Heart right ventricle (tissue), 16 donors: ENCODE results near the gene RAB31. TPM values are rescaled to one million over a fixed set of nuclear protein-coding genes. Genes with fewer than 3 reads are reported as not detected.
"Not testable (repeated sequence)": the region's sequence is repeated elsewhere in the genome, so short reads cannot be mapped to it uniquely, and the experiment has no call there.

Source experiments
- ATAC-seq, 8 donors: fragments of 200-7000 bp; cut with Tn5 transposase; one replicate each; pipeline ENCODE4 v1.9.1; 2020; ENCODE audit warnings: mild to moderate bottlenecking in 8 of 8, moderate library complexity in 8 of 8, moderate number of reproducible peaks in 1 of 8
- DNase-seq, 2 donors: peaks; one replicate each; pipeline ENCODE4 v3.0.0-alpha.2; 2020
- H3K27ac ChIP-seq, 10 donors: fragments of 200-600 bp; sonication (generic) in 2 of 10; one replicate each; pipeline versions ENCODE4 v1.5.0 to v1.8.0; 2020 to 2022; ENCODE audit warnings: mild to moderate bottlenecking in 3 of 10
- H3K27me3 ChIP-seq, 7 donors: fragments of 200-600 bp; one replicate each; pipeline ENCODE4 v1.8.0; 2021 to 2022; ENCODE audit warnings: mild to moderate bottlenecking in 2 of 7
- H3K36me3 ChIP-seq, 9 donors: fragments of 200-600 bp; sonication (generic) in 1 of 9; one replicate each; pipeline versions ENCODE4 v1.5.0 to v1.8.0; 2020 to 2022; ENCODE audit warnings: mild to moderate bottlenecking in 2 of 9
- H3K4me1 ChIP-seq, 9 donors: fragments of 200-600 bp; sonication (generic) in 1 of 9; one replicate each; pipeline versions ENCODE4 v1.5.0 to v1.8.0; 2020 to 2022; ENCODE audit warnings: mild to moderate bottlenecking in 4 of 9
- H3K4me3 ChIP-seq, 10 donors: fragments of 200-600 bp; sonication (generic) in 2 of 10; one replicate each; pipeline versions ENCODE4 v1.5.0 to v1.8.0; 2020 to 2022; ENCODE audit warnings: mild to moderate bottlenecking in 7 of 10, moderate library complexity in 2 of 10
- H3K9me3 ChIP-seq, 11 donors: fragments of 200-600 bp in 10 of 11; sonication (generic) in 2 of 11; one replicate each; pipeline versions ENCODE4 v1.5.0 to v1.8.0; 2013 to 2022; ENCODE audit warnings: mild to moderate bottlenecking in 2 of 11, control low read depth in 1 of 11, moderate library complexity in 1 of 11
- CTCF ChIP-seq, 9 donors: fragments of 200-600 bp; sonication (generic) in 2 of 9; IDR thresholded peaks; one replicate each; pipeline versions ENCODE4 v1.5.0 to v1.8.0; 2021 to 2022; ENCODE audit warnings: antibody characterized with exemption in 9 of 9, mild to moderate bottlenecking in 5 of 9, moderate library complexity in 1 of 9
- WGBS, 2 donors: extraction: QIAGEN DNeasy Blood & Tissue Kit; methylation state at CpG; one replicate each; pipeline ENCODE4 v1.1.7; 2013; ENCODE audit warnings: inconsistent platforms in 1 of 2; 5-methylcytosine and 5-hydroxymethylcytosine counted together
- intact Hi-C, 10 donors: fragments of 100-400 bp; cut with DNase I; formaldehyde crosslinking; loops; one replicate each; pipeline versions ENCODE4 v1.11.1 to v1.14.2; 2022
- polyA plus RNA-seq, 2 donors: library from polyadenylated mRNA; stranded (reverse); fragments of 200-250 nt; gene quantifications; one replicate each; pipeline ENCODE4 v1.2.3, GENCODE V29; 2013
- total RNA-seq, 10 donors: library from RNA; stranded (reverse); fragmentation: NEBNext Ultra II Directional in 3 of 10; extraction: Animal tissue kit (Norgen Biotek cat#: 25700) in 3 of 10; gene quantifications; one replicate each; pipeline versions ENCODE4 v1.2.1 to v1.2.4, GENCODE V29; 2021 to 2023
- donor health status: Arrhythmogenic right ventricular cardiomyopathy.
- donor health status: ischemic (EF 13 %, LVEDD 7.1; RV severe dilation, severe dysfunction).
- donor health status: healthy with polysubstance abuse.
- donor health status: DM: no; HTN: yes; CAD: no.
- donor health status: DM: no; HTN: no; CAD: no.
- donor health status: ischemic (EF 25% LVEDD 6.9; RV normal size, moderate dysfunction).
- donor health status: ischemic (EF 25% LVEDD 5.7; RV mildly dilated, moderate dysfunction).
- donor health status: healthy.
- donor health status: DM: yes; HTN: yes; CAD: no.
- donor health status: Ischemic cardiomyopathy.
- donor health status: ischemic (EF 35%, LVEDD 5.7; RV mildly dilated, moderate dysfunction).
- donor health status: nonischemic (EF 11% LVEDD 7.7; RV severe dilation, severe dysfunction).
- donor health status: DM: yes; HTN: yes; CAD: no.
- donor health status: PGD.
- donor health status: ischemic (EF 29% LVEDD 5.4; RV normal size, mild dysfunction).
- donor health status: nonischemic (EF 23%, LVEDD 6.1; RV moderate dilation, normal function).

Gene RAB31
- total and polyA plus RNA-seq, 12 donors: 4.5 to 47.8 (median 16.6) TPM

GRCh38 chr18:9900699-9901098 is 192.6 kb downstream of the RAB31 start:
- H3K27me3 ChIP-seq: no peaks in the 10 kb centered on the region
- no peak for ATAC-seq
- no peaks in the 10 kb centered on the region for H3K9me3 ChIP-seq
- H3K27ac ChIP-seq: no peak overlapping the region
- no peak for TF ChIP-seq CTCF (IDR thresholded peaks at IDR 0.05)
- no peak for DNase-seq
- 94 to 97% methylated on average over 7 of the region's 7 CpGs for WGBS, 2 donors
- no peak overlapping the region for H3K4me3 ChIP-seq
- no peaks in the 10 kb centered on the region for H3K36me3 ChIP-seq
- H3K4me1 ChIP-seq: peaks cover 0 to 1% (median 0%) of the 10 kb centered on the region in 9 donors
- intact Hi-C loops: no loop called here

GRCh38 chr18:9901377-9901776 is 193.3 kb downstream of the RAB31 start:
- intact Hi-C loops: no loop called here
- 85 to 86% methylated on average over 3 of the region's 3 CpGs for WGBS, 2 donors
- Histone ChIP-seq H3K27ac (no peak overlapping the region), H3K4me1 (peaks cover 0 to 6% (median 0%) of the 10 kb centered on the region in 9 donors), H3K4me3 (no peak overlapping the region), H3K27me3 (peaks cover 0 to under 1% (median 0%) of the 10 kb centered on the region in 7 donors), H3K36me3 (no peaks in the 10 kb centered on the region), H3K9me3 (no peaks in the 10 kb centered on the region)
- no peak for ATAC-seq
- no peak for TF ChIP-seq CTCF (IDR thresholded peaks at IDR 0.05)
- DNase-seq: no peak

GRCh38 chr18:9902264-9902663 is 194.2 kb downstream of the RAB31 start:
- 95 to 97% methylated on average over 14 of the region's 14 CpGs for whole genome bisulfite sequencing, 2 donors
- H3K4me1 ChIP-seq: peaks cover 0 to 10% (median 0%) of the 10 kb centered on the region in 9 donors
- H3K27me3 ChIP-seq, intact Hi-C loops, H3K36me3 ChIP-seq, DNase-seq, ATAC-seq, H3K4me3 ChIP-seq, H3K9me3 ChIP-seq, H3K27ac ChIP-seq: not testable (repeated sequence)

GRCh38 chr18:9902832-9903231 is 194.7 kb downstream of the RAB31 start:
- Histone ChIP-seq H3K27ac (no peak overlapping the region), H3K9me3 (no peaks in the 10 kb centered on the region), H3K27me3 (peaks cover 0 to 8% (median 0%) of the 10 kb centered on the region in 7 donors), H3K4me3 (no peak overlapping the region), H3K36me3 (no peaks in the 10 kb centered on the region), H3K4me1 (peaks cover 0 to 10% (median 0%) of the 10 kb centered on the region in 9 donors)
- ATAC-seq (peak in 3 of 8 donors; percentile 41 to 52 (median 46)), DNase-seq (peak in 1 of 2 donors; percentile 39)
- TF ChIP-seq CTCF (IDR thresholded peaks at IDR 0.05): no peak
- intact Hi-C loops: no loop called here
- 49 to 66% methylated on average over 10 of the region's 10 CpGs for whole genome bisulfite sequencing, 2 donors

GRCh38 chr18:9905401-9905922 is 197.4 kb downstream of the RAB31 start:
- no peak for TF ChIP-seq CTCF (IDR thresholded peaks at IDR 0.05)
- Histone ChIP-seq H3K27ac (no peak overlapping the region), H3K27me3 (peaks cover 0 to 8% (median 0%) of the 10 kb centered on the region in 7 donors), H3K4me3 (no peak overlapping the region), H3K36me3 (no peaks in the 10 kb centered on the region), H3K9me3 (no peaks in the 10 kb centered on the region), H3K4me1 (peaks cover 0 to 15% (median 0%) of the 10 kb centered on the region in 9 donors)
- no peak for ATAC-seq
- 51 to 55% methylated on average over 5 of the region's 5 CpGs for WGBS, 2 donors
- intact Hi-C loops: no loop called here
- no peak for DNase-seq
